HepG2 (cell line): Measurements from ENCODE around the gene KHNYN. TPM values are rescaled to one million over a fixed set of nuclear protein-coding genes. Genes with fewer than 3 reads are reported as not detected.

Experiments used
- AGO1 ChIP-seq: fragments of 200-400 bp; formaldehyde crosslinking; IDR thresholded peaks from 2 replicates; pipeline ENCODE4 v1.6.1; 2017; ENCODE audit warnings: mild to moderate bottlenecking, low read depth, low read length, moderate library complexity; ENCODE audit not compliant: poor library complexity, severe bottlenecking
- ATF1 ChIP-seq: IDR thresholded peaks from 2 replicates; pipeline ENCODE4 v1.6.1; 2016; ENCODE audit warnings: mild to moderate bottlenecking, control low read depth
- CENPT ChIP-seq: sonication (generic); formaldehyde crosslinking; IDR thresholded peaks from 2 replicates; pipeline ENCODE4 v1.8.0; 2022; ENCODE audit warnings: low read depth, mild to moderate bottlenecking, moderate library complexity, missing genetic modification reagents
- FOXO1 ChIP-seq: sonication (generic); formaldehyde crosslinking; IDR thresholded peaks from 2 replicates; pipeline ENCODE4 v1.4.0; 2020; ENCODE audit warnings: missing genetic modification reagents
- HOXA7 ChIP-seq: sonication (generic); formaldehyde crosslinking; IDR thresholded peaks from 2 replicates; pipeline ENCODE4 v1.8.1; 2022; ENCODE audit warnings: mild to moderate bottlenecking, missing genetic modification reagents, moderate library complexity
- KDM1A ChIP-seq: IDR thresholded peaks from 2 replicates; pipeline ENCODE4 v1.6.1; 2016; ENCODE audit warnings: missing compliant biosample characterization
- KDM5A ChIP-seq: fragments of 200-600 bp; sonication (generic); IDR thresholded peaks from 2 replicates; pipeline ENCODE4 v1.7.0; 2018; ENCODE audit warnings: antibody characterized with exemption, mild to moderate bottlenecking, low read length, borderline replicate concordance
- NAIF1 ChIP-seq: sonication (generic); formaldehyde crosslinking; IDR thresholded peaks from 2 replicates; pipeline ENCODE4 v1.5.0; 2020; ENCODE audit warnings: mild to moderate bottlenecking, missing genetic modification reagents, borderline replicate concordance
- NPAS2 ChIP-seq: sonication (generic); formaldehyde crosslinking; IDR thresholded peaks from 2 replicates; pipeline ENCODE4 v1.8.0; 2022; ENCODE audit warnings: mild to moderate bottlenecking, missing genetic modification reagents, borderline replicate concordance
- NRL ChIP-seq: sonication (generic); formaldehyde crosslinking; IDR thresholded peaks from 2 replicates; pipeline ENCODE4 v1.5.0; 2020; ENCODE audit warnings: missing genetic modification reagents, mild to moderate bottlenecking, moderate library complexity, borderline replicate concordance
- PHB2 ChIP-seq: fragments of 450-650 bp; IDR thresholded peaks from 2 replicates; pipeline ENCODE4 v1.6.1; 2018; ENCODE audit not compliant: partially characterized antibody
- RAD51 ChIP-seq: fragments of 450-650 bp; IDR thresholded peaks from 2 replicates; pipeline ENCODE4 v1.6.1; 2016; ENCODE audit warnings: borderline replicate concordance
- RCOR2 ChIP-seq: IDR thresholded peaks from 2 replicates; pipeline ENCODE4 v1.6.1; 2016; ENCODE audit warnings: missing biosample characterization, missing genetic modification reagents
- SMARCC2 ChIP-seq: fragments of 450-650 bp; IDR thresholded peaks from 2 replicates; pipeline ENCODE4 v1.6.1; 2017; ENCODE audit warnings: antibody characterized with exemption, mild to moderate bottlenecking
- TAF15 ChIP-seq: fragments of 200-400 bp; formaldehyde crosslinking; IDR thresholded peaks from one replicate; pipeline ENCODE4 v1.6.1; 2018; ENCODE audit warnings: mild to moderate bottlenecking, low read depth, low read length; ENCODE audit not compliant: poor library complexity, severe bottlenecking
- TERF1 ChIP-seq: sonication (generic); formaldehyde crosslinking; IDR thresholded peaks from 2 replicates; pipeline ENCODE4 v1.8.0; 2022; ENCODE audit warnings: mild to moderate bottlenecking, missing genetic modification reagents, moderate library complexity
- TP53 ChIP-seq: sonication (generic); formaldehyde crosslinking; conservative IDR thresholded peaks from 2 replicates; pipeline ENCODE4 v1.4.0; 2020; ENCODE audit warnings: missing genetic modification reagents
- ZBTB39 ChIP-seq: sonication (generic); formaldehyde crosslinking; IDR thresholded peaks from 2 replicates; pipeline ENCODE4 v1.5.0; 2020; ENCODE audit warnings: missing genetic modification reagents
- ZNF224 ChIP-seq: sonication (generic); formaldehyde crosslinking; IDR thresholded peaks from 2 replicates; pipeline ENCODE4 v1.5.0; 2020; ENCODE audit warnings: mild to moderate bottlenecking, missing genetic modification reagents
- ZNF383 ChIP-seq: sonication (generic); formaldehyde crosslinking; IDR thresholded peaks from 2 replicates; pipeline ENCODE4 v1.4.0; 2020; ENCODE audit warnings: missing genetic modification reagents, mild to moderate bottlenecking, borderline replicate concordance
- ZNF549 ChIP-seq: sonication (generic); formaldehyde crosslinking; IDR thresholded peaks from 2 replicates; pipeline ENCODE4 v1.5.0; 2020; ENCODE audit warnings: missing genetic modification reagents
- ZNF567 ChIP-seq: sonication (generic); formaldehyde crosslinking; IDR thresholded peaks from 2 replicates; pipeline ENCODE4 v1.8.1; 2023; ENCODE audit warnings: mild to moderate bottlenecking, missing genetic modification reagents, borderline replicate concordance
- ZSCAN29 ChIP-seq: sonication (generic); formaldehyde crosslinking; conservative IDR thresholded peaks from 2 replicates; pipeline ENCODE4 v1.4.0; 2020; ENCODE audit warnings: mild to moderate bottlenecking, missing genetic modification reagents
- polyA plus RNA-seq, 8 experiments: library from polyadenylated mRNA; depleted of rRNA in 3 of 8; stranded (reverse) in 7 of 8; unstranded in 1 of 8; fragments of >200 nt; fragmentation: Illumina TruSeq in 4 of 8; extraction: Trizol in 4 of 8; gene quantifications; 2 replicates each; pipeline versions ENCODE4 v1.2.1 to v1.2.3, GENCODE V29; 2011 to 2016; ENCODE audit warnings: low read depth in 4 of 8, missing spikeins in 1 of 8, mixed read lengths in 1 of 8; ENCODE audit not compliant: insufficient read depth in 1 of 8
- total RNA-seq, 5 experiments: library from RNA; depleted of rRNA; stranded (reverse); fragments of >200 nt; fragmentation: Illumina TruSeq; extraction: Trizol; gene quantifications; 2 replicates each; pipeline ENCODE4 v1.2.3, GENCODE V29; 2016; ENCODE audit warnings: low read depth in 1 of 5
- TF ChIP-seq, protein P1 (sequence below): sonication (generic); formaldehyde crosslinking; IDR thresholded peaks from 2 replicates; pipeline ENCODE4 v1.5.0; 2020; ENCODE audit warnings: mild to moderate bottlenecking, missing genetic modification reagents
- TF ChIP-seq, protein P2 (sequence below): sonication (generic); formaldehyde crosslinking; IDR thresholded peaks from 2 replicates; pipeline ENCODE4 v1.5.0; 2020; ENCODE audit warnings: mild to moderate bottlenecking, missing genetic modification reagents

Gene KHNYN
- total and polyA plus RNA-seq, 2 of the 13 experiments (the other 11 are each of a cell fraction or from before 2014, with no cell fraction given), result 52.8 to 75.7 TPM

- TF ChIP-seq ZSCAN29 (CRISPR knock-in tag), result no peak
- TF ChIP-seq RAD51, result no peak
- no peak for TF ChIP-seq TERF1 (CRISPR knock-in tag)
- TF ChIP-seq RCOR2 (CRISPR knock-in tag), result no peak
- no peak for TF ChIP-seq ZNF224 (CRISPR knock-in tag)
- no peak for TF ChIP-seq ATF1 (CRISPR knock-in tag)
- no peak for TF ChIP-seq PHB2
- no peak for TF ChIP-seq KDM1A (CRISPR knock-in tag)
- TF ChIP-seq TP53, result no peak
- no peak for TF ChIP-seq ZNF567 (CRISPR knock-in tag)
- TF ChIP-seq FOXO1 (CRISPR knock-in tag), result no peak
- TF ChIP-seq AGO1, result no peak
- TF ChIP-seq ZNF383 (CRISPR knock-in tag), result no peak
- no peak for TF ChIP-seq NPAS2 (CRISPR knock-in tag)
- TF ChIP-seq SMARCC2, result no peak
- TF ChIP-seq ZBTB39 (CRISPR knock-in tag), result peak; percentile 2; the same call in 1 of the 2 replicates
- TF ChIP-seq, protein P1, sequence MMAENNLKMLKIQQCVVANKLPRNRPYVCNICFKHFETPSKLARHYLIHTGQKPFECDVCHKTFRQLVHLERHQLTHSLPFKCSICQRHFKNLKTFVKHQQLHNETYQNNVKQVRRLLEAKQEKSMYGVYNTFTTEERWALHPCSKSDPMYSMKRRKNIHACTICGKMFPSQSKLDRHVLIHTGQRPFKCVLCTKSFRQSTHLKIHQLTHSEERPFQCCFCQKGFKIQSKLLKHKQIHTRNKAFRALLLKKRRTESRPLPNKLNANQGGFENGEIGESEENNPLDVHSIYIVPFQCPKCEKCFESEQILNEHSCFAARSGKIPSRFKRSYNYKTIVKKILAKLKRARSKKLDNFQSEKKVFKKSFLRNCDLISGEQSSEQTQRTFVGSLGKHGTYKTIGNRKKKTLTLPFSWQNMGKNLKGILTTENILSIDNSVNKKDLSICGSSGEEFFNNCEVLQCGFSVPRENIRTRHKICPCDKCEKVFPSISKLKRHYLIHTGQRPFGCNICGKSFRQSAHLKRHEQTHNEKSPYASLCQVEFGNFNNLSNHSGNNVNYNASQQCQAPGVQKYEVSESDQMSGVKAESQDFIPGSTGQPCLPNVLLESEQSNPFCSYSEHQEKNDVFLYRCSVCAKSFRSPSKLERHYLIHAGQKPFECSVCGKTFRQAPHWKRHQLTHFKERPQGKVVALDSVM (CRISPR knock-in tag), result no peak
- TF ChIP-seq, protein P2, sequence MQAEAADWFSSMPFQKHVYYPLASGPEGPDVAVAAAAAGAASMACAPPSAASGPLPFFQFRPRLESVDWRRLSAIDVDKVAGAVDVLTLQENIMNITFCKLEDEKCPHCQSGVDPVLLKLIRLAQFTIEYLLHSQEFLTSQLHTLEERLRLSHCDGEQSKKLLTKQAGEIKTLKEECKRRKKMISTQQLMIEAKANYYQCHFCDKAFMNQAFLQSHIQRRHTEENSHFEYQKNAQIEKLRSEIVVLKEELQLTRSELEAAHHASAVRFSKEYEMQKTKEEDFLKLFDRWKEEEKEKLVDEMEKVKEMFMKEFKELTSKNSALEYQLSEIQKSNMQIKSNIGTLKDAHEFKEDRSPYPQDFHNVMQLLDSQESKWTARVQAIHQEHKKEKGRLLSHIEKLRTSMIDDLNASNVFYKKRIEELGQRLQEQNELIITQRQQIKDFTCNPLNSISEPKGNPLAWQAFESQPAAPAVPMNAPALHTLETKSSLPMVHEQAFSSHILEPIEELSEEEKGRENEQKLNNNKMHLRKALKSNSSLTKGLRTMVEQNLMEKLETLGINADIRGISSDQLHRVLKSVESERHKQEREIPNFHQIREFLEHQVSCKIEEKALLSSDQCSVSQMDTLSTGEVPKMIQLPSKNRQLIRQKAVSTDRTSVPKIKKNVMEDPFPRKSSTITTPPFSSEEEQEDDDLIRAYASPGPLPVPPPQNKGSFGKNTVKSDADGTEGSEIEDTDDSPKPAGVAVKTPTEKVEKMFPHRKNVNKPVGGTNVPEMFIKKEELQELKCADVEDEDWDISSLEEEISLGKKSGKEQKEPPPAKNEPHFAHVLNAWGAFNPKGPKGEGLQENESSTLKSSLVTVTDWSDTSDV (CRISPR knock-in tag), result no peak
- no peak for TF ChIP-seq NRL (CRISPR knock-in tag)
- no peak for TF ChIP-seq HOXA7 (CRISPR knock-in tag)
- TF ChIP-seq CENPT, result no peak
- TF ChIP-seq TAF15, result no peak
- TF ChIP-seq ZNF549 (CRISPR knock-in tag), result no peak
- TF ChIP-seq NAIF1 (CRISPR knock-in tag), result no peak
- no peak for TF ChIP-seq KDM5A
Observed at GRCh38 chr14:24441904-24442239, 12.1 kb downstream of the KHNYN start (continued).
